ENCODE results near the gene SLC5A10.

DNA sequence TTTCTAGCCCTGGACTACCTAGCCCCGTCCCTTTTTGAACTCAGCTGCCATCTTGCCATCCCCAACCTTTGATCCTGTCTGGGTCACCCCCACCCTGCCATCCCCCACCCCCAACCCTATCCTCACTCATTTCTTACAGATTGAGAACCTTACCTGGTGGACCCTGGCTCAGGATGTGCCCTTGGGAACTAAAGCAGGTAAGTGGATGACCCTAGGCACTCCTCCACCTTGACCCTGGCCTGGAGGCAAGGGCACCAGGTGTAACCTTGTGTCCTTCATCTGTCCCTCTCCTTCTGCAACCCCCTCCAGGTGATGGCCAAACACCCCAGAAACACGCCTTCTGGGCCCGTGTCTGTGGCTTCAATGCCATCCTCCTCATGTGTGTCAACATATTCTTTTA, 68.1 kb downstream of the SLC5A10 start:
- TF ChIP-seq TAF1 (IDR thresholded peaks at IDR 0.05; ENCODE audit: borderline replicate concordance, low read depth, low read length) (no peak), POLR2AphosphoS5 (IDR thresholded peaks at IDR 0.05; ENCODE audit: low read depth, low read length) (no peak), POLR2A (IDR thresholded peaks at IDR 0.05; ENCODE audit: low read depth, low read length) (no peak)
